Suprapubic skin (tissue), 4 donors: Measurements from ENCODE around the gene SLC2A13. TPM values are rescaled to one million over a fixed set of nuclear protein-coding genes. Genes with fewer than 3 reads are reported as not detected.
"Not testable (repeated sequence)": the region's sequence is repeated elsewhere in the genome, so short reads cannot be mapped to it uniquely, and the experiment has no call there.

ENCODE experiments used
- DNase-seq, 2 donors: peaks; one replicate each; pipeline ENCODE4 v3.0.0-alpha.2; 2019; ENCODE audit warnings: low spot score in 2 of 2
- H3K27ac ChIP-seq: fragments of 200-600 bp; sonication (generic); one replicate; pipeline ENCODE4 v1.5.1; 2019
- H3K27me3 ChIP-seq: fragments of 200-600 bp; sonication (generic); one replicate; pipeline ENCODE4 v1.5.1; 2019
- H3K36me3 ChIP-seq: fragments of 200-600 bp; sonication (generic); one replicate; pipeline ENCODE4 v1.5.1; 2019
- H3K4me1 ChIP-seq: fragments of 200-600 bp; sonication (generic); one replicate; pipeline ENCODE4 v1.5.1; 2019
- H3K4me3 ChIP-seq: fragments of 200-600 bp; sonication (generic); one replicate; pipeline ENCODE4 v1.5.1; 2019; ENCODE audit warnings: mild to moderate bottlenecking
- H3K9me3 ChIP-seq: fragments of 200-600 bp; sonication (generic); one replicate; pipeline ENCODE4 v1.5.1; 2019
- CTCF ChIP-seq, 2 donors: fragments of 200-600 bp in 1 of 2; fragments of 450-650 bp in 1 of 2; sonication (generic) in 1 of 2; IDR thresholded peaks; one replicate each; pipeline ENCODE4 v1.5.1; 2016 to 2019; ENCODE audit warnings: antibody characterized with exemption in 2 of 2, mild to moderate bottlenecking in 1 of 2, moderate library complexity in 1 of 2
- EP300 ChIP-seq: sonication (generic); formaldehyde crosslinking; IDR thresholded peaks from one replicate; pipeline ENCODE4 v1.6.1; 2017; ENCODE audit warnings: antibody characterized with exemption
- POLR2A ChIP-seq, 2 donors: fragments of 450-650 bp; IDR thresholded peaks; one replicate each; pipeline ENCODE4 v1.6.1; 2017; ENCODE audit warnings: antibody characterized with exemption in 2 of 2, mild to moderate bottlenecking in 2 of 2, moderate library complexity in 2 of 2
- POLR2AphosphoS5 ChIP-seq, 3 donors: sonication (generic); formaldehyde crosslinking; IDR thresholded peaks; one replicate each; pipeline ENCODE4 v1.6.1; 2017; ENCODE audit warnings: antibody characterized with exemption in 3 of 3
- WGBS: methylation state at CpG from one replicate; pipeline ENCODE4 v1.1.5; 2018; 5-methylcytosine and 5-hydroxymethylcytosine counted together
- total RNA-seq, 4 donors: library from RNA; depleted of rRNA; stranded (reverse); fragments of >200 nt; gene quantifications; one replicate each; pipeline ENCODE4 v1.1.0, GENCODE V29; 2016

SLC2A13 gene
- total RNA-seq, 4 donors from 2014 or later = 10.4 to 14.1 (median 13.4) TPM

GRCh38 chr12:39931231-39931630 lies 174.7 kb downstream of the SLC2A13 start:
- H3K4me3 ChIP-seq = no peak overlapping the region
- H3K4me1 ChIP-seq = peaks cover 5% of the 10 kb centered on the region
- no peak overlapping the region for H3K27ac ChIP-seq
- H3K36me3 ChIP-seq = no peaks in the 10 kb centered on the region
- H3K27me3 ChIP-seq = no peaks in the 10 kb centered on the region
- TF ChIP-seq CTCF (IDR thresholded peaks at IDR 0.05) (no peak), EP300 (no peak), POLR2AphosphoS5 (IDR thresholded peaks at IDR 0.05) (no peak), POLR2A (IDR thresholded peaks at IDR 0.05) (no peak)
- no peak for DNase-seq
- H3K9me3 ChIP-seq = no peaks in the 10 kb centered on the region
- 43% methylated on average over 4 of the region's 4 CpGs for WGBS

GRCh38 chr12:39930101-39930500 lies 175.8 kb downstream of the SLC2A13 start:
- Histone ChIP-seq H3K27me3 (no peaks in the 10 kb centered on the region), H3K4me3 (no peak overlapping the region), H3K9me3 (no peaks in the 10 kb centered on the region), H3K36me3 (no peaks in the 10 kb centered on the region), H3K27ac (no peak overlapping the region), H3K4me1 (peaks cover 5% of the 10 kb centered on the region)
- TF ChIP-seq EP300 (no peak), POLR2AphosphoS5 (IDR thresholded peaks at IDR 0.05) (no peak), POLR2A (IDR thresholded peaks at IDR 0.05) (no peak)
- 84% methylated on average over 3 of the region's 3 CpGs for WGBS
- DNase-seq = no peak

- TF ChIP-seq CTCF (IDR thresholded peaks at IDR 0.05) (no peak), POLR2AphosphoS5 (IDR thresholded peaks at IDR 0.05) (no peak), POLR2A (IDR thresholded peaks at IDR 0.05) (no peak), EP300 (no peak)
- Histone ChIP-seq H3K27ac (no peak overlapping the region), H3K4me3 (no peak overlapping the region), H3K4me1 (peaks cover 5% of the 10 kb centered on the region), H3K9me3 (no peaks in the 10 kb centered on the region), H3K36me3 (no peaks in the 10 kb centered on the region), H3K27me3 (no peaks in the 10 kb centered on the region)
- DNase-seq = no peak
- 95% methylated on average over 1 of the region's 1 CpG for WGBS
Measured at GRCh38 chr12:39928181-39928899, 177.5 kb downstream of the SLC2A13 start.

GRCh38 chr12:39923364-39923763 lies 182.5 kb downstream of the SLC2A13 start:
- Histone ChIP-seq H3K36me3 (no peaks in the 10 kb centered on the region), H3K4me3 (no peak overlapping the region), H3K27ac (no peak overlapping the region), H3K9me3 (no peaks in the 10 kb centered on the region), H3K27me3 (no peaks in the 10 kb centered on the region), H3K4me1 (no peaks in the 10 kb centered on the region)
- 62% methylated on average over 5 of the region's 5 CpGs for WGBS
- TF ChIP-seq EP300 = no peak
- TF ChIP-seq CTCF (IDR thresholded peaks at IDR 0.05) = no peak
- TF ChIP-seq POLR2A (IDR thresholded peaks at IDR 0.05) = no peak
- TF ChIP-seq POLR2AphosphoS5 (IDR thresholded peaks at IDR 0.05) = no peak
- no peak for DNase-seq

- H3K27ac ChIP-seq, H3K36me3 ChIP-seq, H3K4me3 ChIP-seq, H3K4me1 ChIP-seq, H3K27me3 ChIP-seq, H3K9me3 ChIP-seq, DNase-seq: not testable (repeated sequence)
Measured at GRCh38 chr12:39922598-39922997, 183.3 kb downstream of the SLC2A13 start.

- no peak overlapping the region for H3K27ac ChIP-seq
- peaks cover 8% of the 10 kb centered on the region for H3K4me1 ChIP-seq
- H3K27me3 ChIP-seq = no peaks in the 10 kb centered on the region
- TF ChIP-seq POLR2A (IDR thresholded peaks at IDR 0.05) (no peak), EP300 (no peak), CTCF (IDR thresholded peaks at IDR 0.05) (no peak), POLR2AphosphoS5 (IDR thresholded peaks at IDR 0.05) (no peak)
- 67% methylated on average over 4 of the region's 4 CpGs for WGBS
- no peaks in the 10 kb centered on the region for H3K9me3 ChIP-seq
- no peaks in the 10 kb centered on the region for H3K36me3 ChIP-seq
- no peak overlapping the region for H3K4me3 ChIP-seq
- DNase-seq = no peak
Measured at GRCh38 chr12:39920647-39921046, 185.2 kb downstream of the SLC2A13 start.
